ENCODE measurements around the gene ASB13.

Gene ASB13

DNA sequence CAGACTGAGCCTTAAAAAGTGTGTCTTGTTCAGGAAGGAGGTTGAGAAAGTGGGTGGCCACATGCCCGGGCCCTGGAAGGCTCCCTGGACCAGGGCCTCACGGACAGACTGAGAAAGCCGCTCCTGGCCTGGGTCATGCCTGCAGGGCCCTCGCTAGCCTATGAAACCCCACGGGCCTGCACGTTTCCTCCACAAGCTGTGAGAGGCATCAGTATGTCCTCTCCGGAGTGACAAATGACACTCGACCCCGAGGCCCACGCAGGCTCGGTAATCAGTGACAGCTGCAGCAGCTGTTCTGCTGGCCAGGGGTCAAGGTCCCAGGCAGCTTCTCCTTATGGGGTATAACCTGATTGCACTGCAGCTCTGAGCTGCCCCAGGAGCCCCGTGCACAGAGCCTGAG is 47.6 kb downstream of the ASB13 start:
- TF ChIP-seq, protein P1, sequence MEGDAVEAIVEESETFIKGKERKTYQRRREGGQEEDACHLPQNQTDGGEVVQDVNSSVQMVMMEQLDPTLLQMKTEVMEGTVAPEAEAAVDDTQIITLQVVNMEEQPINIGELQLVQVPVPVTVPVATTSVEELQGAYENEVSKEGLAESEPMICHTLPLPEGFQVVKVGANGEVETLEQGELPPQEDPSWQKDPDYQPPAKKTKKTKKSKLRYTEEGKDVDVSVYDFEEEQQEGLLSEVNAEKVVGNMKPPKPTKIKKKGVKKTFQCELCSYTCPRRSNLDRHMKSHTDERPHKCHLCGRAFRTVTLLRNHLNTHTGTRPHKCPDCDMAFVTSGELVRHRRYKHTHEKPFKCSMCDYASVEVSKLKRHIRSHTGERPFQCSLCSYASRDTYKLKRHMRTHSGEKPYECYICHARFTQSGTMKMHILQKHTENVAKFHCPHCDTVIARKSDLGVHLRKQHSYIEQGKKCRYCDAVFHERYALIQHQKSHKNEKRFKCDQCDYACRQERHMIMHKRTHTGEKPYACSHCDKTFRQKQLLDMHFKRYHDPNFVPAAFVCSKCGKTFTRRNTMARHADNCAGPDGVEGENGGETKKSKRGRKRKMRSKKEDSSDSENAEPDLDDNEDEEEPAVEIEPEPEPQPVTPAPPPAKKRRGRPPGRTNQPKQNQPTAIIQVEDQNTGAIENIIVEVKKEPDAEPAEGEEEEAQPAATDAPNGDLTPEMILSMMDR (IDR thresholded peaks at IDR 0.05; ENCODE audit: low read depth, low read length, missing control alignments), result no peak
- DNase-seq (ENCODE audit: low read depth), result no peak
- H3K4me3 ChIP-seq (ENCODE audit: low read depth, low read length), result no peak overlapping the region
- in situ Hi-C loops (cut with HindIII; ENCODE audit: low sequenced_read_pairs), result loop anchor here (5.0 kb wide), 1 partner anchor 172 kb away; no protein-coding TSS in a partner anchor

DNA sequence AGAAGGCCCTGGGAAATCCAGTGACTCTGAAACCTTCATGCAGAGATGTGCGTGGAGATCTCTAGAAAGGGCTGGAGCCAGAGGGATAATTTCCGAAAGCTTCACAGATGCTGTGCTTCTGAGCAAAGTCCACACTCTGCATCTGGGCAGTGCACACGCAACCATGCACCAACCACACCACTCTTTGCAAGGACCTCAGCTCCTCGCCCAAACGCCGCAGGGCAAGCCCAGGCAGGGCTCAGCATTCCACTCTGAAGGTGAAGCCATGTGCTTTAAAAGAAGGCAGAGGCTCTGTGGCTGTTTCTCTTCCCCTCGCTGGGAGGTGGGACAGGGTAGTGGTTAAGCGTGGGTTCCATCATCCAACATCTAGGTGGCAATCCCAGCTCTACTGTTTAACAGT is 48.4 kb downstream of the ASB13 start:
- no peak for DNase-seq (ENCODE audit: low read depth)
- in situ Hi-C loops (cut with HindIII; ENCODE audit: low sequenced_read_pairs), result loop anchor here (5.0 kb wide), 1 partner anchor 171 kb away; no protein-coding TSS in a partner anchor
- H3K4me3 ChIP-seq (ENCODE audit: low read depth, low read length), result no peak overlapping the region
- TF ChIP-seq, protein P1 (IDR thresholded peaks at IDR 0.05; ENCODE audit: low read depth, low read length, missing control alignments), result no peak

- no peak for DNase-seq (ENCODE audit: low read depth)
- TF ChIP-seq, protein P1 (IDR thresholded peaks at IDR 0.05; ENCODE audit: low read depth, low read length, missing control alignments), result no peak
- no peak overlapping the region for H3K4me3 ChIP-seq (ENCODE audit: low read depth, low read length)
- in situ Hi-C loops (cut with HindIII; ENCODE audit: low sequenced_read_pairs), result loop anchor here (5.0 kb wide), 1 partner anchor 170 kb away; no protein-coding TSS in a partner anchor
Measured at GRCh38 chr10:5617521-5617920, 48.9 kb downstream of the ASB13 start.

DNA sequence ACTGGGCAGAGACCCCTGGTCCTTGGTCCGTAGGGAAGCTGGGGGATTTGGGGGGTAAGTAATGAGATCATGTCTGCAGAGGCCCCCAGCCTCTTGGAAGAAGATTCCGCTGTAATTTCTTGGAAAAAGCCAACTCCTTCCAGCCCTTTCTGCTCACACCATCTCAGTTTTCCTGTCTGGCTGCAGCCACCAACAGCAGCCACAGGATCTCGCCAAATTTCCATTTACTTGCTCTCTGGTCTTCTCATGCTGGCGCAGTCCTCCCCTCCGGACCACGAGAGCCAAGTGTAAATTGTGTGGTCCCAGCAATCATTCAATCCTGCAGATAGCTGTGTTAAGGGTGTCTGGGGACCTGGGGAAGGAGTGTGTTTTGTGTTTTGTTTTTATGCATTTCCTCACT is 49.6 kb downstream of the ASB13 start:
- TF ChIP-seq, protein P1 (IDR thresholded peaks at IDR 0.05; ENCODE audit: low read depth, low read length, missing control alignments), result no peak
- in situ Hi-C loops (cut with HindIII; ENCODE audit: low sequenced_read_pairs), result loop anchor here (5.0 kb wide), 1 partner anchor 170 kb away; no protein-coding TSS in a partner anchor
- DNase-seq (ENCODE audit: low read depth), result no peak
- H3K4me3 ChIP-seq (ENCODE audit: low read depth, low read length), result no peak overlapping the region

DNA sequence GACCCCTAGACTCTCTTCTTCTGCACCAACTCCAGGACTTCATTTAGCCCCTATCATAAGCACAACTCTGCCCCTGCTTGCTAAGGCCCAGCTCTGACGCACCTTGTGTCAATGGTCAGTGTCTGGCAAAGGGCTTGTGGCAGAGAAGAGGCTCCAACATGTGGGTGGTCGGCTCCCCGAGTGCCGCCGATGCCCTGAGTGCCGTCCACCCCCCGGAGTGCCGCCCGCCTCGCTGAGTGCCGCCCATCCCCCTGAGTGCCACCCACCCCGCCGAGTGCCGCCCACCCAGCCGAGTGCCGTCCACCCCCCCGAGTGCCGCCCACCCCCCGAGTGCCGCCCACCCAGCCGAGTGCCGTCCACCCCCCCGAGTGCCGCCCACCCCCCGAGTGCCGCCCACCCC is 50.3 kb downstream of the ASB13 start:
- DNase-seq (ENCODE audit: low read depth), result no peak
- in situ Hi-C loops (cut with HindIII; ENCODE audit: low sequenced_read_pairs), result loop anchor here (5.0 kb wide), 1 partner anchor 169 kb away; no protein-coding TSS in a partner anchor
- H3K4me3 ChIP-seq (ENCODE audit: low read depth, low read length), result no peak overlapping the region
- TF ChIP-seq, protein P1 (IDR thresholded peaks at IDR 0.05; ENCODE audit: low read depth, low read length, missing control alignments), result no peak

- peak; percentile 26 for DNase-seq (ENCODE audit: low read depth)
- in situ Hi-C loops (cut with HindIII; ENCODE audit: low sequenced_read_pairs), result loop anchor here (5.0 kb wide), 1 partner anchor 168 kb away; no protein-coding TSS in a partner anchor
- no peak overlapping the region for H3K4me3 ChIP-seq (ENCODE audit: low read depth, low read length)
- TF ChIP-seq, protein P1 (IDR thresholded peaks at IDR 0.05; ENCODE audit: low read depth, low read length, missing control alignments), result no peak
Measured at GRCh38 chr10:5615316-5615715, 51.1 kb downstream of the ASB13 start.
